Endothelial cell of umbilical vein (primary cell): Measurements from ENCODE around the gene HDAC9. TPM values are rescaled to one million over a fixed set of nuclear protein-coding genes. Genes with fewer than 3 reads are reported as not detected.

Experiments
- BruUV-seq: library from RNA; stranded (reverse); fragments of 400-500 nt; replicated peaks from 2 replicates; lab custom pipeline; 2021; lab: Mats Ljungman, UMichigan
- CTCF ChIA-PET: fragments of 300-600, 350-600 bp; sonication (Branson Sonifier 250); formaldehyde crosslinking; loops from one replicate; lab custom pipeline; 2021; ENCODE audit warnings: antibody characterized with exemption, inconsistent platforms; lab: Charles Lee
- POLR2A ChIA-PET: fragments of 300-600, 350-600 bp; sonication (Branson Sonifier 250); formaldehyde crosslinking; loops from one replicate; lab custom pipeline; 2021; ENCODE audit warnings: antibody characterized with exemption, inconsistent platforms; lab: Charles Lee
- DNase-seq: peaks from one replicate; pipeline ENCODE4 v3.0.0-alpha.2; 2011; ENCODE audit warnings: low read depth, low spot score
- FAIRE-seq: peaks from 2 replicates; lab custom pipeline; 2011; peaks lifted over from hg19 to GRCh38; lab: Jason Lieb, UNC
- H2AFZ ChIP-seq: 2 replicates; pipeline ENCODE4 v1.6.0; 2012; ENCODE audit warnings: low read depth, low read length, control low read depth, inconsistent platforms
- H3K27ac ChIP-seq: 2 replicates; pipeline ENCODE4 v1.5.1; 2011; ENCODE audit warnings: low read depth, mild to moderate bottlenecking, control low read depth, low read length, moderate library complexity; ENCODE audit not compliant: insufficient read depth
- H3K27me3 ChIP-seq, 2 experiments: 2 replicates each; pipeline versions ENCODE4 v1.6.0 to v1.6.1; 2011; ENCODE audit warnings: low read length in 2 of 2, mixed read lengths in 1 of 2; ENCODE audit not compliant: control insufficient read depth in 2 of 2, insufficient read depth in 2 of 2
- H3K36me3 ChIP-seq, 2 experiments: 2 replicates in 1 of 2; 3 replicates in 1 of 2; pipeline ENCODE4 v1.5.1; 2011; ENCODE audit warnings: low read length in 2 of 2, mild to moderate bottlenecking in 1 of 2, moderate library complexity in 1 of 2; ENCODE audit not compliant: control insufficient read depth in 2 of 2, insufficient read depth in 2 of 2; ENCODE audit errors: extremely low read depth in 1 of 2
- H3K4me1 ChIP-seq: 3 replicates; pipeline ENCODE4 v1.5.1; 2011; ENCODE audit warnings: mild to moderate bottlenecking, low read length; ENCODE audit not compliant: control insufficient read depth, insufficient read depth; ENCODE audit errors: extremely low read depth
- H3K4me2 ChIP-seq: 2 replicates; pipeline ENCODE4 v1.6.1; 2011; ENCODE audit warnings: low read length, control low read depth, mixed read lengths; ENCODE audit not compliant: insufficient read depth
- H3K4me3 ChIP-seq, 3 experiments: fragments of 200-600 bp in 1 of 3; sonication (generic), shearing (Covaris generic) in 1 of 3; replicated peaks in 1 of 3; 2 replicates each; pipeline ENCODE4 v1.5.1; 2011 to 2016; ENCODE audit warnings: control low read depth in 3 of 3, low read length in 3 of 3, mild to moderate bottlenecking in 2 of 3, inconsistent platforms in 1 of 3, low read depth in 1 of 3, moderate library complexity in 1 of 3; ENCODE audit not compliant: insufficient read depth in 1 of 3
- H3K79me2 ChIP-seq: 2 replicates; pipeline ENCODE4 v1.6.0; 2012; ENCODE audit warnings: low read length, inconsistent platforms; ENCODE audit not compliant: control insufficient read depth, insufficient read depth
- H3K9ac ChIP-seq: replicated peaks from 2 replicates; pipeline ENCODE3; 2011; ENCODE audit warnings: low read length, control low read depth; ENCODE audit not compliant: insufficient read depth; ENCODE audit errors: extremely low read depth
- H3K9me1 ChIP-seq: replicated peaks from 3 replicates; pipeline ENCODE4 v1.6.0; 2011; ENCODE audit warnings: mild to moderate bottlenecking, low read length; ENCODE audit not compliant: control insufficient read depth, insufficient read depth; ENCODE audit errors: extremely low read depth
- H3K9me3 ChIP-seq: replicated peaks from 2 replicates; pipeline ENCODE4 v1.5.1; 2012; ENCODE audit warnings: low read length, inconsistent platforms; ENCODE audit not compliant: control insufficient read depth, insufficient read depth
- H4K20me1 ChIP-seq: replicated peaks from 2 replicates; pipeline ENCODE3; 2011; ENCODE audit warnings: mild to moderate bottlenecking, low read length; ENCODE audit not compliant: control insufficient read depth, insufficient read depth; ENCODE audit errors: extremely low read depth
- CTCF ChIP-seq, 2 donors: IDR thresholded peaks; 1 replicate in 1 of 2; 2 replicates in 1 of 2; pipeline ENCODE4 v1.5.1; 2011; ENCODE audit warnings: low read length in 2 of 2, mild to moderate bottlenecking in 2 of 2, moderate library complexity in 2 of 2, control low read depth in 1 of 2, inconsistent platforms in 1 of 2, low read depth in 1 of 2; ENCODE audit not compliant: insufficient read depth in 1 of 2; ENCODE audit errors: extremely low read depth in 1 of 2
- FOS ChIP-seq: IDR thresholded peaks from 2 replicates; pipeline ENCODE4 v1.6.1; 2011; ENCODE audit warnings: mild to moderate bottlenecking, low read length, moderate library complexity, borderline replicate concordance; ENCODE audit not compliant: insufficient read depth
- GATA2 ChIP-seq: IDR thresholded peaks from 2 replicates; pipeline ENCODE4 v1.7.0; 2011; ENCODE audit warnings: low read depth, mild to moderate bottlenecking, moderate library complexity, mixed read lengths, low read length; ENCODE audit not compliant: insufficient read length, insufficient read depth
- dilution Hi-C: fragments of 300-500 bp; cut with MboI; formaldehyde crosslinking; loops from one replicate; pipeline ENCODE4 v1.15.0; 2019; ENCODE audit warnings: low sequenced_read_pairs; ENCODE audit not compliant: extremely low pct_ligation_motif_present
- intact Hi-C: fragments of 100-400 bp; cut with micrococcal nuclease; formaldehyde crosslinking; loops from one replicate; pipeline ENCODE4 v1.10.0; 2022
- polyA plus RNA-seq, 4 experiments: library from polyadenylated mRNA; depleted of rRNA in 3 of 4; stranded (reverse) in 3 of 4; unstranded in 1 of 4; fragments of >200 nt; gene quantifications; 2 replicates each; pipeline versions ENCODE4 v1.2.1 to v1.2.3, GENCODE V29; 2011 to 2012; ENCODE audit warnings: missing spikeins in 1 of 4
- total RNA-seq: library from RNA; stranded (reverse); gene quantifications from 2 replicates; pipeline ENCODE4 v1.2.3, GENCODE V29; 2021

Gene HDAC9
- total and polyA plus RNA-seq, 2 donors (not counting 3 experiments of a cell fraction or from before 2014, with no cell fraction given) = 1.8 to 11.6 TPM

- intact Hi-C loops (no loop called here), dilution Hi-C loops (no loop called here)
- no peak overlapping the region for H3K27ac ChIP-seq
- no peaks in the 10 kb centered on the region for H4K20me1 ChIP-seq
- FAIRE-seq (no peak), DNase-seq (no peak)
- H3K27me3 ChIP-seq = no peaks in the 10 kb centered on the region
- H3K9me1 ChIP-seq = no peaks in the 10 kb centered on the region
- no peak overlapping the region for H3K4me2 ChIP-seq
- CTCF ChIA-PET = interaction anchor here (1.0 kb wide), 1 partner anchor 13 kb away, joined by 5 read pairs; no protein-coding TSS in a partner anchor
- H3K9ac ChIP-seq = no peak overlapping the region
- H2AFZ ChIP-seq = no peak overlapping the region
- H3K4me3 ChIP-seq = no peak overlapping the region
- no peaks in the 10 kb centered on the region for H3K9me3 ChIP-seq
- POLR2A ChIA-PET = no interaction called here
- no TSS peak for BruUV-seq
- H3K36me3 ChIP-seq = no peaks in the 10 kb centered on the region
- TF ChIP-seq CTCF (IDR thresholded peaks at IDR 0.05; ENCODE audit: extremely low read depth in 1 of 2, insufficient read depth in 1 of 2, low read depth in 1 of 2, low read length in 2 of 2) (no peak), FOS (no peak)
- no peaks in the 10 kb centered on the region for H3K79me2 ChIP-seq
- H3K4me1 ChIP-seq = no peaks in the 10 kb centered on the region
These were observed 158.0 kb downstream of the HDAC9 start for GRCh38 chr7:18653381-18654155.

GRCh38 chr7:18654709-18655108, 159.2 kb downstream of the HDAC9 start:
- Histone ChIP-seq H3K9me1 (no peaks in the 10 kb centered on the region), H3K79me2 (no peaks in the 10 kb centered on the region), H3K4me2 (no peak overlapping the region), H3K4me1 (no peaks in the 10 kb centered on the region), H3K36me3 (no peaks in the 10 kb centered on the region), H3K4me3 (no peak overlapping the region), H3K27ac (no peak overlapping the region), H3K27me3 (no peaks in the 10 kb centered on the region), H3K9ac (no peak overlapping the region), H3K9me3 (no peaks in the 10 kb centered on the region), H4K20me1 (no peaks in the 10 kb centered on the region), H2AFZ (no peak overlapping the region)
- POLR2A ChIA-PET = no interaction called here
- no TSS peak for BruUV-seq
- TF ChIP-seq FOS (no peak), GATA2 (no peak)
- intact Hi-C loops (no loop called here), dilution Hi-C loops (no loop called here)
- no peak for FAIRE-seq
- CTCF ChIA-PET = interaction anchor here (1.0 to 3.7 kb wide), 2 partner anchors 11 to 39 kb away, joined by 3 to 15 read pairs (median 5); no protein-coding TSS in a partner anchor
- DNase-seq = no peak
